NCI-H1105 treated with DMSO at 0.1 percent for 48 hours (cell line): Measurements from ENCODE around the gene NEUROD4.

Source experiments
- DNase-seq: peaks from one replicate; lab custom pipeline; 2025; lab: John Stamatoyannopoulos, UW

NEUROD4 gene

DNA sequence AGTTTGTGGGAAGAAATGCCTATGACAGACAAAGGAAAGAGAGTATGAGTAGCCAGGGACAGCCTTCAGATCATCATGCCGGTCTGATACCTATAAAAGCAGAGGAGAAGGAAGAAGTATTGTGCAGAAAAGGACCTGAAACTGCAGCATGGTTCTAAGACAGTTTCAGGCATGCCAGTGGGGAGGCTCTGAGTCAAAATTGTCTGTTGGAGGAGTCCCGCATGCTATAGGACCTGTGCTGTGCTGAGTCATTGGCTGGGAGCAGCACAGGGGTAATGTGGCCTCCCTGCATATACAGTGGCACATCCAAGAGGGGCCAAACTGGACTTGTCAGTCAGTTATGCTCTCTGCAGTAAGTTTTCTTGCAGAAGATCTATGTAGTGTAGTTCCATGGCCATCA is 40.7 kb downstream of the NEUROD4 start:
- DNase-seq: no peak

- no peak for DNase-seq
Observed at GRCh38 chr12:55061024-55061423, 41.2 kb downstream of the NEUROD4 start.

GRCh38 chr12:55063291-55063690 is 43.5 kb downstream of the NEUROD4 start:
- no peak for DNase-seq

DNA sequence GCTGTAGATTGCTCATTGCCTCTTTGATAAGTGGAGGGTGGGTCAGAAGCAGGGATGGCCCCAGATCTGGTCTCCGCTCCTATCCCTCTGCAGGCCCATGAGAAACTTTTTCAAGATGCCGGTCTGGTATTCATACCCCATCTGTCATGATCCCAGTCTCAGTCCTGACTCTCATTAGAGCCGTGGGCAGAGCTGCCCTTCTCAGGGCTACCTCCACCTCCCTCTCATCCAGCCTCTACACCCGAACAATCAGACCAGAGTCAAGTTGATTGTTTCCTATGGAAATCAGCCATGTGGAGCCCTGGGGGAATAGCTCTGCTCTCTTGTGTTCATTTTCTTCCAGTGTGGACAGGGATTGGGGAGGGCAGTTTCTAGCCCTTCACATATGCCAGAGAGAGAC is 45.8 kb downstream of the NEUROD4 start:
- DNase-seq: no peak

DNA sequence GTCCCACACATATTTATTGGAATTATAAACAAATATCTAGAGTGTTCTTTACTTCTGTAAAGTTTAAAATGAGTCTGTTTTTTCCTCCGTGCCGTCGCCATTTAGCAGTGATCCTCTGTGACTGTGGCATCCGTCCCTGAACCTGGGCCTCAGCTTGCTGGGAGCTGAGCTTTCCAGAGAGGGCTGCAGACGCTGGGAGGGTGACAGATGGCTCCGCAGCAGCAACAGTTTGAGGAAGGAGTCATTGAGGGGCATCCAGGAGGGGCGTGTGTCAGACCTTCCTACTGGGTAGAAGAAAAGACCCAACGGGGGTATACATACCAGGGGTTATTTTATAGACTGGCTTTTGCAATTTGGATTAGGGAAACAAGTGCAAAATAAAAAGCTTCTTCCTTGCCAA is 47.9 kb downstream of the NEUROD4 start:
- no peak for DNase-seq

DNA sequence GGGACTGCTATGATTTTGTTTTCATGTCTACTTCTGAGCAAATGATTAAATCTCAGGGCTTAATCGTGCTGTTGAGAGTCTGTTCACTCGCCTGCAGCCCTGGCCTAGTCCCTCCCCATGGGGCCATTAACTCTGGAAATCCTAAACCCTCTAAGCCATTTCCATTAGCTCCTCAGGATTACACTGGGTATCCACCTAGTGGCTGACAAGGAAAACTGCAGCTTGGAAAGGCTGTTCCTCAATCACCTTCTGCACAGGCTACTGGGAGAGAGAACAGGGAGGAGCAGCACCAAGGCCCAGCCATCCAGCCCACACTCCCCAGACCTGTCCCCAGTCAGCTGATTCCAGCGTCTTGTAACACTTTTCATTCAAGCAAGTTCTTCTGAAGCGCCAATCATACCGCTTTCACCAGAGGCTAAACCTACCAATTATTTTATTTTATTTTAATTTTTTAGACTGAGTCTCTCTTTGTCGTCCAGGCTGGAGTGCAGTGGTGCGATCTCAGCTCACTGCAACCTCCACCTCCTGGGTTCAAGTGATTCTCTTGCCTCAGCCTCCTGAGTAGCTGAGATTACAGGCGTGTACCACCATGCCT is 48.7 kb downstream of the NEUROD4 start:
- peak; percentile 59 for DNase-seq

DNA sequence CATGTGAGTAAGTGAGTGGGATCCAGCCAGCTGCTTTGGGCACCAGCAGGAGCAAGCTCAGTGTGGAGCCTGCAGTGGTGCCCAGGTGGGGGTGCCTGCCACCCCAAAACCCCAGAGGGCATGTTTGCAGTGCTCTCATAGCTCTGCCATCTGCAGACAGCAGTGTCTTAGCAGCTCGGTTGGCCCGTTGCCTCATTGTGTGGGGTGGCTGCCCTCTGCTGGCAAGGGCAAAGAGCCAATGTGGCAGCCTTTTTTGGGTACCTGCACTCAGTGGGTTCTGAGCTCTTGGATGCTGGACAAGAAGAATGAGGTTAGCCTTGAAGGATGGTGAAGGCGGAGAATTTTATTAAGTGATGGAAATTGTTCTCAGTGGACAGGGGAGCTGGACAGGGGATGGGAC is 52.3 kb downstream of the NEUROD4 start:
- DNase-seq: peak; percentile 29

DNA sequence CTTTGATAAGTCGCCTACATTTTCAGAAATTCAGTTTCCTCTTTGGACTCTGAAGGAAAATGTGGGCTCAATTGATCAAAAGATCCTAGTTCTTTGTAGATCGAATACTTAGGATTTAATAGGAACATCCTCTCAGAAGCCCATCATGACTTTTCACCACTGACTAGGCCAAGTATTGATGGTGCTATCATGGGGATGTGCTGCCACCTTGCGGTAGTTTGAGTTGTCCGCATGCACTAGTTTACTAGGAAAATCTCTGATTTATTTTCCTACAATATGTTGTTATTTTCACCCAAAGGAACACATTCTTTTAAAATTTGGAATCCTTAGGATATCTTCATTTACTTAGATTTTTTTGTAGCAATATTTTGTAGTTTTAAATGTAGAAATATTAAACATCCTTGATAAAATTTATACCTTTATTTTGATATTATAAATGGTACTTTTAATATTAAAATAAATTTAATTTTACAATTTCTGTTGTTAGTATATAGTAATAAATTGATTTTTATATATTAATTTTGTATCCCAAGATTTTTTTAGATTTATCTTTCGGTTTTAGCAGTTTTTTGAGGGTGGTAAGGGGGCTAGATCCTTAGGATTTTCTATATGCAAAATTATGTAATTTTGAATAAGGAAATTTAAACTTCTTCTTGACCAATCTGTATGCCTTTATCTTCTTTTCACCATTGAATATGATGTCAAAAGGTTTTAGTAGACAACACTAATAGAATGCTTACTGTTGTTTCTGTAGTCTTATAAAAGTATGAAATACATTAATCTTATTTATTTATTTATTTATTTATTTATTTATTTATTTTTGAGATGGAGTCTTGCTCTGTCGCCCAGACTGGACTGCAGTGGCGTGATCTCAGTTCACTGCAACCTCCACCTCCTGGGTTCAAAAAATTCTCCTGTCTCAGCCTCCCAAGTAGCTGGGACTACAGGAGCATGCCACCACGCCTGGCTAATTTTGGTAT is 53.6 kb downstream of the NEUROD4 start:
- peak; percentile 69 for DNase-seq

- DNase-seq: peak; percentile 66
Observed at GRCh38 chr12:55074806-55075205, 55.0 kb downstream of the NEUROD4 start.
